CD14-positive monocyte (primary cell): ENCODE results near the gene TMEM38A. TPM values are rescaled to one million over a fixed set of nuclear protein-coding genes. Genes with fewer than 3 reads are reported as not detected.
"Not testable (repeated sequence)": the region's sequence is repeated elsewhere in the genome, so short reads cannot be mapped to it uniquely, and the experiment has no call there.

Source experiments
- DNase-seq, 3 donors: peaks; one replicate each; pipeline ENCODE4 v3.0.0-alpha.2; 2011 to 2022
- H2AFZ ChIP-seq: 2 replicates; pipeline ENCODE4 v1.6.0; 2012; ENCODE audit warnings: mild to moderate bottlenecking, low read depth, low read length, inconsistent platforms; ENCODE audit not compliant: insufficient read depth, poor library complexity, severe bottlenecking
- H3K27ac ChIP-seq, 2 donors: 1 replicate in 1 of 2; 2 replicates in 1 of 2; pipeline ENCODE4 v1.5.1; 2012 to 2013; ENCODE audit warnings: low read length in 2 of 2, control low read depth in 1 of 2, inconsistent platforms in 1 of 2, low read depth in 1 of 2, mild to moderate bottlenecking in 1 of 2
- H3K27me3 ChIP-seq, 2 donors: one replicate each; pipeline versions ENCODE4 v1.6.0 to v1.6.1; 2011 to 2013; ENCODE audit warnings: low read length in 2 of 2; ENCODE audit not compliant: control insufficient read depth in 2 of 2, insufficient read depth in 2 of 2
- H3K36me3 ChIP-seq, 2 donors: replicated peaks in 1 of 2; 1 replicate in 1 of 2; 2 replicates in 1 of 2; pipeline versions ENCODE4 v1.5.1 to v1.6.1; 2012 to 2013; ENCODE audit warnings: low read length in 2 of 2, control low read depth in 1 of 2, inconsistent platforms in 1 of 2, mild to moderate bottlenecking in 1 of 2; ENCODE audit not compliant: insufficient read depth in 2 of 2, control insufficient read depth in 1 of 2
- H3K4me1 ChIP-seq, 2 donors: 1 replicate in 1 of 2; 2 replicates in 1 of 2; pipeline versions ENCODE4 v1.5.1 to v1.6.1; 2012 to 2013; ENCODE audit warnings: low read length in 2 of 2, control low read depth in 1 of 2, inconsistent platforms in 1 of 2, mild to moderate bottlenecking in 1 of 2, moderate library complexity in 1 of 2; ENCODE audit not compliant: insufficient read depth in 2 of 2, control insufficient read depth in 1 of 2
- H3K4me2 ChIP-seq: replicated peaks from 2 replicates; pipeline ENCODE3; 2012; ENCODE audit warnings: low read length, moderate library complexity, mild to moderate bottlenecking; ENCODE audit not compliant: poor library complexity, severe bottlenecking; ENCODE audit errors: extremely low read depth
- H3K4me3 ChIP-seq, 3 experiments: fragments of 200-600 bp in 1 of 3; sonication (generic) in 1 of 3; replicated peaks in 1 of 3; 1 replicate in 2 of 3; 2 replicates in 1 of 3; pipeline ENCODE4 v1.5.1; 2011 to 2013; ENCODE audit warnings: low read length in 3 of 3, mild to moderate bottlenecking in 3 of 3, control low read depth in 2 of 3, low read depth in 2 of 3, inconsistent platforms in 1 of 3, moderate library complexity in 1 of 3
- H3K79me2 ChIP-seq: 2 replicates; pipeline ENCODE4 v1.6.0; 2012; ENCODE audit warnings: mild to moderate bottlenecking, control low read depth, inconsistent platforms, low read length, moderate library complexity; ENCODE audit not compliant: insufficient read depth
- H3K9ac ChIP-seq: 2 replicates; pipeline ENCODE4 v1.6.0; 2017; ENCODE audit warnings: low read length, mild to moderate bottlenecking; ENCODE audit not compliant: insufficient read depth, poor library complexity, severe bottlenecking
- H3K9me3 ChIP-seq, 2 donors: replicated peaks in 1 of 2; 1 replicate in 1 of 2; 2 replicates in 1 of 2; pipeline versions ENCODE4 v1.5.1 to v1.6.1; 2012 to 2013; ENCODE audit warnings: low read length in 2 of 2, control low read depth in 1 of 2; ENCODE audit not compliant: control insufficient read depth in 1 of 2, insufficient read depth in 1 of 2
- H4K20me1 ChIP-seq: 2 replicates; pipeline ENCODE4 v1.6.0; 2012; ENCODE audit warnings: mild to moderate bottlenecking, low read length, control low read depth, moderate library complexity; ENCODE audit not compliant: insufficient read depth
- H3K27ac Mint-ChIP-seq, 7 donors: one replicate each; pipeline ENCODE4 v1.8.0; 2020; ENCODE audit warnings: mild to moderate bottlenecking in 7 of 7, mixed read lengths in 7 of 7, moderate library complexity in 6 of 7, inconsistent platforms in 2 of 7
- H3K27me3 Mint-ChIP-seq, 3 donors: one replicate each; pipeline ENCODE4 v1.8.0; 2021 to 2022; ENCODE audit warnings: low read depth in 3 of 3, mild to moderate bottlenecking in 3 of 3, mixed read lengths in 3 of 3, moderate library complexity in 3 of 3, inconsistent platforms in 1 of 3
- H3K36me3 Mint-ChIP-seq, 2 donors: one replicate each; pipeline ENCODE4 v1.8.0; 2020; ENCODE audit warnings: mixed read lengths in 2 of 2, inconsistent platforms in 1 of 2, mild to moderate bottlenecking in 1 of 2
- H3K4me1 Mint-ChIP-seq: one replicate; pipeline ENCODE4 v1.8.0; 2020; ENCODE audit warnings: mild to moderate bottlenecking, mixed read lengths
- H3K4me3 Mint-ChIP-seq, 2 donors: one replicate each; pipeline ENCODE4 v1.8.0; 2020; ENCODE audit warnings: mild to moderate bottlenecking in 2 of 2, mixed read lengths in 2 of 2, moderate library complexity in 1 of 2
- H3K9me3 Mint-ChIP-seq, 7 donors: one replicate each; pipeline ENCODE4 v1.8.0; 2020 to 2022; ENCODE audit warnings: mixed read lengths in 7 of 7, mild to moderate bottlenecking in 6 of 7, moderate library complexity in 6 of 7, inconsistent platforms in 2 of 7
- WGBS: methylation state at CpG from one replicate; pipeline ENCODE4 v1.1.5; 2013; ENCODE audit warnings: missing lambda C conversion rate; ENCODE audit not compliant: insufficient coverage; 5-methylcytosine and 5-hydroxymethylcytosine counted together
- intact Hi-C, 2 donors: fragments of 100-400 bp; cut with micrococcal nuclease; formaldehyde crosslinking; loops; one replicate each; pipeline versions ENCODE4 v1.15.0 to v1.15.1; 2023
- polyA plus RNA-seq, 3 donors: library from polyadenylated mRNA; depleted of rRNA in 1 of 3; unstranded in 2 of 3; stranded (reverse) in 1 of 3; fragments of 300-500 nt in 2 of 3; fragments of >200 nt in 1 of 3; fragmentation: Illumina TruSeq in 2 of 3; gene quantifications; 1 replicate in 2 of 3; 2 replicates in 1 of 3; pipeline ENCODE4 v1.2.3, GENCODE V29; 2012 to 2021
- TF ChIP-seq, protein P1 (sequence below): fragments of 200-600 bp; IDR thresholded peaks from one replicate; pipeline ENCODE4 v1.8.0; 2022; ENCODE audit warnings: antibody characterized with exemption, mild to moderate bottlenecking

The TMEM38A gene
- polyA plus RNA-seq, 3 donors: 8.5 to 21.6 (median 10.6) TPM

DNA sequence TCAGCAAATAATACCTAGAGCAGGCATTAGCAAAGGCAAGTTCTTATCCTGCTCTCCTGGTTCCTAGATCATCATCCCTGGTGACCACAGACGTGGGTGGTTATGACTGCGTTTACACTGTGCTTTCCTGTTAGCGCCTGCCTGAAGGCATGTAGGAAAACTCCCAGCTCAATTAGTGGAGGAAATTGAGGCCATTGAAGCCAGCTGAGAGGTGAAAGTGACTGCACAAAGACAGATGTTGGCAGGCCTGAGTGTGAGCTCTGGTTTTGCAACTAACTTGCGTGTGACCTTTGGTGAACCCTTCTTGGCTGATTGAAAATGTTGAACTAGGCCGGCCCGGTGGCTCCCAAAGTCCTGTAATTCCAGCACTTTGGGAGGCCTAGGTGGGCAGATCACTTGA, 41.2 kb downstream of the TMEM38A start:
- H3K4me2 ChIP-seq: no peak overlapping the region
- H3K9ac ChIP-seq: no peak overlapping the region
- H3K79me2 ChIP-seq: no peaks in the 10 kb centered on the region
- no peak for DNase-seq
- H3K36me3 ChIP-seq: no peaks in the 10 kb centered on the region
- TF ChIP-seq, protein P1, sequence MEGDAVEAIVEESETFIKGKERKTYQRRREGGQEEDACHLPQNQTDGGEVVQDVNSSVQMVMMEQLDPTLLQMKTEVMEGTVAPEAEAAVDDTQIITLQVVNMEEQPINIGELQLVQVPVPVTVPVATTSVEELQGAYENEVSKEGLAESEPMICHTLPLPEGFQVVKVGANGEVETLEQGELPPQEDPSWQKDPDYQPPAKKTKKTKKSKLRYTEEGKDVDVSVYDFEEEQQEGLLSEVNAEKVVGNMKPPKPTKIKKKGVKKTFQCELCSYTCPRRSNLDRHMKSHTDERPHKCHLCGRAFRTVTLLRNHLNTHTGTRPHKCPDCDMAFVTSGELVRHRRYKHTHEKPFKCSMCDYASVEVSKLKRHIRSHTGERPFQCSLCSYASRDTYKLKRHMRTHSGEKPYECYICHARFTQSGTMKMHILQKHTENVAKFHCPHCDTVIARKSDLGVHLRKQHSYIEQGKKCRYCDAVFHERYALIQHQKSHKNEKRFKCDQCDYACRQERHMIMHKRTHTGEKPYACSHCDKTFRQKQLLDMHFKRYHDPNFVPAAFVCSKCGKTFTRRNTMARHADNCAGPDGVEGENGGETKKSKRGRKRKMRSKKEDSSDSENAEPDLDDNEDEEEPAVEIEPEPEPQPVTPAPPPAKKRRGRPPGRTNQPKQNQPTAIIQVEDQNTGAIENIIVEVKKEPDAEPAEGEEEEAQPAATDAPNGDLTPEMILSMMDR: no peak
- no peak overlapping the region for H3K4me3 ChIP-seq
- Mint-ChIP-seq H3K36me3 (no peaks in the 10 kb centered on the region), H3K9me3 (peaks cover 0 to 3% (median 0%) of the 10 kb centered on the region in 7 donors), H3K4me3 (no peak overlapping the region), H3K4me1 (no peaks in the 10 kb centered on the region), H3K27me3 (peaks cover 12 to 25% (median 14%) of the 10 kb centered on the region in 3 donors), H3K27ac (no peak overlapping the region)
- WGBS: 91% methylated on average over 6 of the region's 6 CpGs
- no peaks in the 10 kb centered on the region for H3K9me3 ChIP-seq
- no peak overlapping the region for H3K27ac ChIP-seq
- no peaks in the 10 kb centered on the region for H3K4me1 ChIP-seq
- intact Hi-C loops: no loop called here
- no peaks in the 10 kb centered on the region for H3K27me3 ChIP-seq
- no peaks in the 10 kb centered on the region for H4K20me1 ChIP-seq
- no peak overlapping the region for H2AFZ ChIP-seq

DNA sequence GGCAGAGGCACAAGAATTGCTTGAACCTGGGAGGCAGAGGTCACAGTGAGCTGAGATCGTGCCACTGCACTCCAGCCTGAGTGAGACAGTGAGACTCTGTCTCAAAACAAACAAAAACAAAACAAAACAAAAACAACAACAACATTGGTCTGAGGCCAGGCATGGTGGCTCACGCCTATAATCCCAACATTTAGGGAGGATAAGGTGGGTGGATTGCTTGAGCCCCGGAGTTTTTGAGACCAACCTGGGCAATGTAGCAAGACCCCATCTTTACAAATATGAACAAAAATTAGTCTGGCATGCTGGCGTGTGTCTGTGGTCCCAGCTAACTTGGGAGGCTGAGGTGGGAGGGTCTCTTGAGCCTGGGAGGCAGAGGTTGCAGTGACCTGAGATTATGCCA, 42.7 kb downstream of the TMEM38A start:
- Histone ChIP-seq H3K27ac (no peak overlapping the region), H3K4me2 (no peak overlapping the region), H3K9ac (no peak overlapping the region), H3K9me3 (no peaks in the 10 kb centered on the region), H3K27me3 (no peaks in the 10 kb centered on the region), H3K4me1 (no peaks in the 10 kb centered on the region), H2AFZ (no peak overlapping the region), H3K79me2 (no peaks in the 10 kb centered on the region), H4K20me1 (no peaks in the 10 kb centered on the region), H3K4me3 (no peak overlapping the region), H3K36me3 (no peaks in the 10 kb centered on the region)
- Mint-ChIP-seq H3K27me3 (peaks cover 10 to 29% (median 22%) of the 10 kb centered on the region in 3 donors), H3K4me1 (no peaks in the 10 kb centered on the region), H3K4me3 (no peak overlapping the region), H3K9me3 (peaks cover 0 to 2% (median 0%) of the 10 kb centered on the region in 7 donors), H3K27ac (no peak overlapping the region), H3K36me3 (no peaks in the 10 kb centered on the region)
- WGBS: 100% methylated on average over 1 of the region's 4 CpGs
- intact Hi-C loops: no loop called here
- TF ChIP-seq, protein P1: no peak
- no peak for DNase-seq

DNA sequence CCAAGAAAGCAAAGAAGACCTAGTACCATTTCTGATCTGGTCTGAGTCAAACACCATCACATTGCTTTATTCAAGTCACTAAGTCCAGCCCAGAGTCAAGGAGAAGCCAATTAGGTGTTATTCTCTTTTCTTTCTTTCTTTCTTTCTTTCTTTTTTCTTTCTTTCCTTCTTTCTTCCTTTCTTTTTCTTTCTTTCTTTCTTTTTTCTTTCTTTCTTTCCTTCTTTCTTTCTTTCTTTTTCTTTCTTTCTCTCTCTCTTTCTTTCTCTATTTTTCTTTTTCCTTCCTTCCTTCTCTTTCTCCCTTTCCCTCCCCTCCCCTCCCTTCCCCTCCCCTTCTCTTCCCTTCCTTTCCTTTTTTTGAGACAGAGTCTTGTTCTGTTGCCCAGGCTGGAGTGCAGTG, 49.9 kb downstream of the TMEM38A start:
- not testable (repeated sequence) for H2AFZ ChIP-seq, H3K79me2 ChIP-seq, H3K36me3 ChIP-seq, H3K4me1 ChIP-seq, H3K9ac ChIP-seq, DNase-seq, H3K27ac ChIP-seq, H3K4me2 ChIP-seq, H3K36me3 Mint-ChIP-seq, H3K27ac Mint-ChIP-seq, H4K20me1 ChIP-seq, H3K27me3 ChIP-seq, H3K9me3 Mint-ChIP-seq, H3K4me1 Mint-ChIP-seq, H3K4me3 ChIP-seq, H3K9me3 ChIP-seq, H3K4me3 Mint-ChIP-seq
- intact Hi-C loops: loop anchor here in 1 of 2 donors (10.0 kb wide), 1 partner anchor 344 kb away; no protein-coding TSS in a partner anchor
- H3K27me3 Mint-ChIP-seq: peaks cover 12 to 31% (median 24%) of the 10 kb centered on the region in 3 donors
